GM21390 (cell line): ENCODE results near the gene NTN4.
"Not testable (repeated sequence)": the region's sequence is repeated elsewhere in the genome, so short reads cannot be mapped to it uniquely, and the experiment has no call there.

Experiments used
- ATAC-seq: cut with Tn5 transposase; IDR thresholded peaks from one replicate; pipeline ENCODE4 v1.9.1; 2021; ENCODE audit not compliant: unreplicated experiment

The NTN4 gene

DNA sequence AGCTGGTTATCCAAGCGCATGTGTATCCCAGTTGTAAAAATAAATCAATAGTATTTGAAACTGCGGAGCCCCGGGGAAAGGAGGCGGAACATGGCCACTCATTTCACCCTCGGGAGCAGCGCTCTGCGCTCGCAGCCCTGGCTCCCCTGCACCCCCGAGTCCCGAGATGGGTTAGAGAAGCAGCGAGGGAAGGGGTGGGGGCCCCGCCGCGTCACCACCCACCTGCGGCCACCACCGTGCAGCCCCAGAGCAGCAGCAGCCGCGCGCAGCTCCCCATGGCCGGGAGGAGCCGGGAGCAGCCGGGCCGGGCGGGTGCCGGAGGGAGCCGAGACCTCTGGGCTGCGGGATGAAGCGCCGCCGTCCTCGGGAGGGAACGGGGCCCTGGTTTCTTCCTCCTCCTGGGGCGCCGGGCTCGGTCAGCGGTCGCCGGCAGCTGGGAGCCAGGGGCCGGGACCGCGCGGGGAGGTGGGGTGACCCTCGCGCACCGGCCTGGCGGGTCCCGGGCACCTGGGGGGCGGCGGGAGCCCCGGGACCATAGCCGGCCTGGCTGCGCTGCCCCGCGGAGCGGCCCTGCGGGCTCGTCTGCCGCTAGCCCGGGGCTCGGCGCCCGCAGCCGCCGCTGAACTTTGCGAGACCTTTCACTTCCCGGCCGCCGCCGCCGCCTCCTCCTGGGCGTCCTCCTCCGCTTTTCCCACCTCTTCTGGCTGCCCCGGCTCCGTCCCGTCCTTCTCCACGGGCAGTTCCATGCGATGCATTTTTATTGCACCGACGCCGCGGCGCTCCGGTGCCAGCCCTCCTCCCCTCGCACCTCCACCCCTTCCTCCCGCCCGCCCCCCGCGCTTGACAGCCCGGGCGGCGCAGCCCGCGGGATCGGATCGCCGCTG lies at the start of gene NTN4:
NTN4 (minus strand) TSS at position 732 of the 884 bp plus-strand sequence; CDS start at position 277, 455 bp downstream.
- ATAC-seq = no peak

DNA sequence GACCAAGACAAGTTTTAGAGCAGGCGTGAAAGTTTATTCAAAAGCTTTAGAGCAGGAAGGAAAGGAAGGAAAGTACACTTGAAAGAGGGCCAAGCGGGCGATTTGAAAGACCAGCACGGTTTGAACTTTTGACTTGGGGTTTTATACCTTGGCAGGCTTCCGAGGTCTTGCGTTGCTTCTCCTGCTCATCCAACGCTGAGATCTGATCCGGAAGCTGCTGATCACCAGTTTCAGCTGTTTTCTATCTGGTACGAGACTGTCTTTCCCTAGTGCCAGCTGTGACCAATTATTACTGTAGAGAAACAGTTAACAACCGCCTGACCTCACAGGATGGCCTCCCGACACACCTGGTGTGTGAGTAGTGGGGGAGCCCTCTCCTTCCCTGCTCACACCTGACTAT lies 47.6 kb upstream of the NTN4 start:
- no peak for ATAC-seq

DNA sequence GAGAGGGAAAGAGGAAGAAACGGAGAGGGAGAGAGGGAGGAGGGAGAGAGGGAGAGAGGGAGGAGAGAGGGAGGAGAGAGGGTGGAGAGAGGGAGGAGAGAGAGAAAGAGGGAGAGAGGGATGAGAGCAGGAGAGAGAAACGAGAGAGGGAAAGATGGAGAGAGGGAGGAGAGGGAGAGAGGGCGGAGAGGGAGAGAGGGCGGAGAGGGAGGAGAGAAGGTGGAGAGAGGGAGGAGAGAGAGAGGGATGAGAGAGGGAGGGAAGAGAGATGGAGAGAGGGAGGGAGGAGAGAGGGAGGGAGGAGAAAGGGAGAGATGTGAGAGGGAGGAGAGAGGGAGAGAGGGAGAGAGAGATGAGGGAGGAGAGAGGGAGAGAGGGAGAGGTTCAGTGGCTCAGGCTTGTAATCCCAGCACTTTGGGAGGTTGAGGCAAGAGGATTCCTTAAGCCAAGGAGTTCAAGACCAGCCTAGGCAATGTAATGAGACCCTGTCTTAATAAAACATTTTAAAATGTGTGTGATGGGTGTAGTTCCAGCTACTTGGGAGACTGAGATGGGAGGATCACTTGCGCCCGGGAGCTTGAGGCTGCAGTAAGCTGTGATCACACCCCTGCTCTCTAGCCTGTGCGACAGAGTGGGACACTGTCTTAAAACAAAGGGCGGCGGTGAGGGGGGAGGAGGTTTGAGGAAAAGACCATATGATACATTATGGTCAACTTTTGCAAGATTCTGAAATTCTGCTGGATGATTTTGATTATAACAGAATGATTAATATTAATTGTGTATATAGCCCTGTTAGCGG lies 46.9 kb upstream of the NTN4 start:
- no peak for ATAC-seq

DNA sequence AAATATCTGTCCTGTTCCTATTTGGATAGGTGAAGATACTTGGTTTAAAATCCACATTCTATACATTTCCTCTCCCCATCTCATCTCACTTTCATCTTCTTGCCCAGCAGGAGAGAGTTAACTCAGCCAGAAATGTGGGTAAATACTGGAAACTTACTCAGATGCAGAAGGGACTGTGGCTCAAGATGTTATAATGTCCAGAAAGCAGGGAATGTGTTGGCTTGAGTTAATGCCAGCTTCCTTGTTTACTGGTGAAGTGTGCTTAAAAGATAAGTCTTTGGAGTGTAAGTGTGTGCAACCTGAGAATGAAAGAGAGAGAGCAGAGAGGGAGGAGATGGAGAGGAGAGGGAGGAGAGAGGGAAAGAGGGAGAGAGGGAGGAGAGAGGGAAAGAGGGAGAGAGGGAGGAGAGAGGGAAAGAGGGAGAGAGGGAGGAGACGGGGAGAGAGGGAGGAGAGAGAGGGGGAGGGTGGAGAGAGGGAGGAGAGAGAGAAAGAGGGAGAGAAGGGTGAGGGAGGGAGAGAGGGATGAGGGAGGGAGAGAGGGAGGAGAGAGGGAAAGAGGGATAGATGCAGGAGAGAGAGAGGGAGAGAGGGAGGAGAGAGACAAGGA lies 46.2 kb upstream of the NTN4 start:
- ATAC-seq = no peak

DNA sequence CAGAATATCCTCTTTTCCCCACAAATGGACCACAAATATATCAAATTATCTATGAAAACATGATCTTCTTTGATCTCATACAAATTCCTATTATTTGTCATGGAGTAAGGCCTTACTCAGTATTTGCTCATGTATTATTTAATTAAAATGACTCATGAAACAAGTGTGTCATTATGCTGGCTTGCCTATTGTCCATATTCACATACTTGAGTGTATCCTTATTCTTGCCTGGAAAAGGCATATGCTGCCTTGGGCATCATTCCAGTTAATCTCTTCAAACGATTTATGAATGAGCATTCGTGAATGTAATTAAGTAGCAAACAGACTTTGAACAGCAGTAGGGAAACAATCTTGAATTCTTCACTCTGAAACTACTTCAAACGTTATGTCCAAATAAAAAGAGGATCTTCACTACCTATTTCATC lies 45.6 kb upstream of the NTN4 start:
- no peak for ATAC-seq

DNA sequence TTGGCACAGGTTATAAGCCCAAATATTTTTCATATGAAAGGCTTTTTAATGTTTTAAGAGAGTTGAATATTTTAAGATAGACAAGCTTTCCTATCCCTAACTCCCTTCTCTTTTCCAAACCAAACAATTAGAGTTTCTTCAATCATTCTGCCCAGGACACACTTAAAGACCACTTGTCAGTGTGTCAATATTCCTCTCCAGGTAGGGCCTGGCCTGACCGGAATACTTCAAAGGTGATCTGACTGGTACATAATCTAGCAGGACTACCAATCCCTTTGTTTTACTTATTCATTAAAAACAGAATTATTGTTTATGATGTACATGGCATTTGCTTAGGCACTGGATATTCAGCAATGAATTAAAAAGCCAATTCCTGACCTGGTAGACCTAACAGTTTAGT lies 44.0 kb upstream of the NTN4 start:
- ATAC-seq = no peak

DNA sequence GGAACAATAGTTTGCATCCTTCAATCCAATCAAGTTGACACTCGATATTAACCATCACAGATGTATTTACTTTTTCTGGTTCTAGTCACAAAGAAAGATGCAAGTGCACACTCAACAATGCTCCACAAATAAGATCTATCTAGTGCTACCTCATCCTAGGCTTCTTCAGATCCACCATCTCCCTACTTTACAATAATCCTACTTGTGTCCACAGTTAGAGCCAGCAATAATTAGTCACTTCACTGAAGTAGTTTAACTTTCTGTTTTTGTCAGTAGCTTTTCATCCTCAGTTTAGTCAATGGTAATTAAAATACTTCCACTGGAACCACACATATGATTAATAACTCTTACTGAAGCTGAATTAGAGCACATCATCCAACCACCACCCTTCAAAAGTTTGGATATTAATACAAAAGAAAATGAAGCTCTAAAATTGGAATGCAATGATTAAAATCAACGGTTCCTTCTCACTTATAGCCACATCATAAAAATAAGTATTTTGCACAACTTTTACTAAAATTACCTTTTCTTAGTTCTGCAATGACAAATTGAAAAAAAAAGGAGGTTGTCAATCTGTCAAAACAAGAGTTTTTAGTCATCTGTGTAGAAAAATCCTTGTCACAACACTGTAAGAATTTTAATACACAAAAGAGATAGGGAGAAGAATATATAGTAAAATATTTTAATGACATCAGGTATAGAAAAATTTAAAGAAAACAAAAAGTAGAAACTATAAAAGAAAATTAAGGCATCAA lies 39.9 kb upstream of the NTN4 start:
- ATAC-seq = no peak

DNA sequence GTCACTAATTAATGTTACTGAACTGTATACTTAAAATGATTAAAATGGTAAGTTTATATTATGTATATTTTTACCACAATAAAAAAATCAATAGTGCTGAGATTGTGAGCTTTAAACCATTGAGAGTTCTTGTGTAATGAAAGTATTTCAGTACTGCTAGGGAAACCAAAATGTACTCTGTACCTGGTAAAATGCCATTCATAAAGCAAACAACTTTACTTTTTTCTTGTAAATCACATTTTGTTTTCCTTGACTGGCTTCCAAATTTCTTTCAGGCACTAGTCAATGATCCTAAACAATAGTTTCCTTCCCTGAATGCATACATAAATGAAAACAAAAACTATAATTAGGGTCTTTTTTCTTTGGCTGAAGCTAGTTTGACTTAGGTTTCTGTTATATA lies 38.8 kb upstream of the NTN4 start:
- ATAC-seq = no peak

DNA sequence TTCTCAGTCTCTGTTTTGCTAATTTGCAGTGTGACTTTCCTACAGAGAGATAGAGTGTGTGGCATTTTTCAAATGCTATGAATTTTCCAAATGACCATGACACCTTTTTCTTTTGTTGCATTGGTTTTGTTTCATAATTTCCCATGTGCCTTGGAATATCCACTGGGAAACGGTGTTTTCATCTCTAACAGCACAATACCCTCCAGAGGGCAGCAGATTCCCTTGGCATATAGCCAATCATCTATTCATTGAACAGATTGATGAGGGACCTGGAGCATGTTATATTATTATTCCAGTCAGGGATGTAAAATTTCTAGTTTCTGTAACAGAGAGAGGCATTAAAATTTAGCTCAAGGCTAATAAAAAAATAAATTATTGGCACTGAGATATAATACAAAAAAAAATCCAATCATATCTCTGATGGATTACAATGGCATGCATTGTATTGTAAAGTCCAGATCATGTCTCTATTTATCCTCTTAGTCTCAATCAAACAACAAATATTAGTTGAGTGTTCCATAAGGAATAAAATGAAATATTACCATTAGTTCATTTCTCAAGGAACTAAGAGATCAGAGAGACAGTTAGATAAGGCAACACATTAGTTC lies 29.6 kb upstream of the NTN4 start:
- no peak for ATAC-seq

DNA sequence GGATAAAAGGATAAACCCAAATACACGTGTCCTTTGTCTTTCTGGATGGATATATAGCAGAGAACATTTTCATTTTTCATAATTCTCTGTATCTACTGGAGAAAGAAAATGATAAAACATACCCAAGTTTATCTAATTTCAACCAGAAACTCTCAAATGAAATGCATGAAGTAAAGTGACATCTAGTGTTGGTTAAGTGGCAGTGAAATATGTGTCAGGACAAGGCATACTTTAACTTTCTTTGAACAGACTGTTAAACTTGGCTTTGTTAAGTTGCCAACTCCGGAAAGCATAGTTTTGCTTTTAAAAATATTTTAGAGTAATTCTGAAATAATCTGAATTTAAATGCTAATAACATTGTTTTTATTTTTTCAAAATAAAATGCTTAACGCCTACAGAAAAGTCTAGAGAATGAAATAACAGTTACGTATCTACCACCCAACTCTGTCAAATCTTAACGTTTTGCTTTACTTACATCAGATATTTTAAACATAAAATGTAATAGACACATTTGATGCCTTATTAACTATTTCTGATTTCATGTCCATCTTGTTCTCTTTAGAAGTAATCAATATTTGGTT lies 25.2 kb upstream of the NTN4 start:
- no peak for ATAC-seq

DNA sequence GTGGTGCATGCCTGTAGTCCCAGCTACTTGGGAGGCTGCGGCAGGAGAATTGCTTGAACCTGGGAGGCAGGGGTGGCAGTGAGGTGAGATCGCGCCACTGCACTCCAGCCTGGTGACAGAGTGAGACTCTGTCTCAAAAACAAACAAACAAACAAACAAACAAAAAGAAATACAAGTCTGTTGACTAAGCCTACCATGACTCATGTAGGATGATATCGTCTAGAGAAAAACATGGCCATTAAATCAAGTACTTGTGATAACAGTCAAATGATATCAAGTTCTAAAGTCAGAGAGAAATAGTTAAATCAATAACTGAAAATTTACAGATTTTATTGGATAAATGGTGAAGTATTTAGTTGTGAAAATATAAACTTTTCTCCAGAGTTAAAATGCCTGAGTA lies 21.6 kb upstream of the NTN4 start:
- not testable (repeated sequence) for ATAC-seq

DNA sequence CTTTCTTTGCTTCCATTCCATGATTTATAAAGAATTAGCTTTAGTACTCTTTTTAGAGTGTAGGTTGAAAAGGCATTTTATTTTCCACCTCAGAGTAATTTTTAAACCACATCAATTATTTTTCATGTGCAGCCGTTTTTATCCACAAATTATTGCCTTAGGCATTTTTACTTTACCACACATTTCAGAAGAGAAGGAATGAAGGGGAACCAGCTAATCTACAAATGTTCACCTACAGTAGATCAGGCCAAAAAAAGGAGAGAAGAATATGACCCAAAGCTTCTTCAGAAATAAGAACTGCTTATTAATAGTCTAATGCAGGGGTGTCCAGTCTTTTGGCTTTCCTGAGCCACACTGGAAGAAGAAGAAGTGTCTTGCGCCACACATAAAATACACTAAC lies 19.8 kb upstream of the NTN4 start:
- no peak for ATAC-seq

DNA sequence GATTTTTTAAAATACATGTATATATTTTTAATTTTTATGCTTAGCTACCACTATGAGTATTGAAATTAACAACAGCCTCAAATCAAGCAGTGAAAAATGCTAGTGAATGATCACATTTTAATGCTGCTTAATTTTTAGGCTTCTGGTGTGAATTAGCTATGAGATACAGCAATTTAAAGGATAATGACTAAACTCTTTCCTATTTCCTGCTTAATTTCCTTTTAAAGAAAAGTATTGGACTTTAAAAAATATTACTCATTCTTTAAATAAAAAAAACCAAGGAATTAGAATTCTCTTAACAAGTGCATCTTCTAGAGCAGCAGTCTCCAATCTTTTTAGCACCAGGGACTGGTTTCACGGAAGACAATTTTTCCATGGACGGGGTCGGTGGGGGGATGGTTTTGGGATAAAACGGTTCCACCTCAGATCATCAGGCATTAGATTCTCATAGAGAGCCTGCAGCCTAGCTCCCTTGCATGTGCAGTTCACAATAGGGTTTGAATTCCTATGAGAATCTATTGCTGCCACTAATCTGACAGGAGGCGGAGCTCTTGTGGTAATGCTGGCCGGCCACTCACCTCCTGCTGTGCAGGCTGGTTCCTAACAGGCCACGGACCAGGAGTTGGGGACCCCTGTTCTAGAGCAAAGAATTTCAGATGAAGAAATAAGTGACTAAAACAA lies 18.6 kb upstream of the NTN4 start:
- no peak for ATAC-seq

DNA sequence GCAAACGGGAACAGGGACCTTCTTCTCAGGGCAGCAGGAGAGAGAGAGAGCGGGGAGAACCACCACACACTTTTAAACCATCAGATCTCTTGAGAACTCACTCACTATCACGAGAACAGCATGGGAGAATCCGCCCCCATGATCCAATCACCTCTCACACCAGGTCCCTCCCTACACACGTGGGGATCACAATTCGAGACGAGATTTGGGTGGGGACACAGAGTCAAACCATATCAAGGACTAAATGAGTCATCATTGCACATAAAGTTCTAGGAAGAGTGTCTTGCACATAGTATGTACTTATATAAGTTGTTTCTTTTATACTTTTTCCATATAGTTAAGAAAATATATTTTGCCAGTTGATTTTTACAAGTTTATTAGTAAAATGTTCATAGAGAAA lies 17.6 kb upstream of the NTN4 start:
- no peak for ATAC-seq

DNA sequence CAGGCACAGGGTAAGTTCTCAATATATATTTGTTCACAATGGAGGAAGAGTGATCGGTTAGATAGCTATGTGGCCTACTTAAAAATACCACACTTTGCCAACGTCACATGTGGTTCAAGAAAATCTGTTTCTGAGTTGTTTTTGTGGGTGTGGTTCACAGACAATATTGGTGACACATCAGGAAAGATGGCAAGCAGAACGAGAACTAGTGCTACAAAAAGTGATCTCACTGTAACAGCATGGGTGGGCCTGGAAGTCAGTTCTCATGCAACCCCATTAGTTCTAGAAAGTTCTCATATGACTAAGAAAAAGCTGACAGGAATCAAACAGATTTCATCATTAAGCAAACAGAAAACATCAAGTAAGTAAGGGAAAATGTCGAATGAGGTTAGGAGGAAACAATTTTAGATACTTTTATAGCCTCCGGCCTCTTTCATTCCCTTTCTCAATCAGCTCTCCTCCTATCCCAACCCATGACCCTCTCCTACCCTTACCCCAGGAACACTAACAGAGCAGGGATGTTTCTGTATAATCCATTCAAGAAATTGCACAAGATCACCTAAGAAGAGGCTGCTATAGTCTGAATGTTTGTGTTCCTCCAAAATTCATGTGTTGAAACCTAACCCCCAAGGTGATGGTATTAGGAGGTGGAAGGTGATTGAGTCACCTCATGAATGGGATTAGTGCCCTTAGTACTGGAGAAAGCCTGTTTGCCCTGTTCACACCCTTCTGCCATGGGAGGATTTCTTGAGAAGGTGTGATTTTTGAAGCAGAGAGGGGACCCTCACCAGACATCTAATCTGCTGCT lies 15.5 kb upstream of the NTN4 start:
- ATAC-seq = no peak

DNA sequence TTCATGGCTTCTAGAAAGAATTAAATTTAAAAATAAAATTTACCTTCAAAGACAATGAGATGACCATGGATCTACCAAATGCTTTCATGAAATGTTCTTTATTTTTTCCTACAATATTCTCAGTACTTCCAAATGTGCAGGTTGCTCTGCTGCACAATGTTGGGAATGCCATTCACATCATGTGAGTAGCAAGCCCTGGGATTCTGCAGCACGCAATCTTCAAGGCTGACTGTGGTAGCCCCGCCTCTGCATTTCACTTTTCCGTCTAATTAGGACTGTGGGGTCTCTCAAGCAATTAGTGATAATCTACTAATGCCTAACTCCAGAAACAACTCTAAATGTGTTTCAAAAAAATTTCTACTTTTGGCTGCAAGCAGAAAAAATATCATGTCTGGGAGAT lies 13.7 kb upstream of the NTN4 start:
- ATAC-seq = no peak

DNA sequence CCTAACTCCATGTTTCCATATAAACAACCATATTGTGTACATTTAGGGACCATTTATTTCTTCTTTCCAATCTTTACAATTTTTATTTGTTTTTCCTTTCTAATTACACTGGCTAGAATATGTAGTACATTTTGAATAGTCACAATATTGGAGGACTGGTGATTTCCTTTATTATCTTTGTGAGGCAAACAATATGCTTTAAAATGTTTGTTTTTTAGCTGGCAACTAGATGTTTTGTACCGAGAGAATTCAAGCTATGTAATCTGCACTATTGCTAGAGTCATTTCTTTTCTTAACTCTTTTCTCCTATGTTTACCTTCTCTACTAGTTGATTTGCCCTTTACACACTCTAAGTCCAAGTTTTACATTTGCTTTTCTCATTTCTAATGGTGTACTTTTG lies 13.3 kb upstream of the NTN4 start:
- no peak for ATAC-seq

DNA sequence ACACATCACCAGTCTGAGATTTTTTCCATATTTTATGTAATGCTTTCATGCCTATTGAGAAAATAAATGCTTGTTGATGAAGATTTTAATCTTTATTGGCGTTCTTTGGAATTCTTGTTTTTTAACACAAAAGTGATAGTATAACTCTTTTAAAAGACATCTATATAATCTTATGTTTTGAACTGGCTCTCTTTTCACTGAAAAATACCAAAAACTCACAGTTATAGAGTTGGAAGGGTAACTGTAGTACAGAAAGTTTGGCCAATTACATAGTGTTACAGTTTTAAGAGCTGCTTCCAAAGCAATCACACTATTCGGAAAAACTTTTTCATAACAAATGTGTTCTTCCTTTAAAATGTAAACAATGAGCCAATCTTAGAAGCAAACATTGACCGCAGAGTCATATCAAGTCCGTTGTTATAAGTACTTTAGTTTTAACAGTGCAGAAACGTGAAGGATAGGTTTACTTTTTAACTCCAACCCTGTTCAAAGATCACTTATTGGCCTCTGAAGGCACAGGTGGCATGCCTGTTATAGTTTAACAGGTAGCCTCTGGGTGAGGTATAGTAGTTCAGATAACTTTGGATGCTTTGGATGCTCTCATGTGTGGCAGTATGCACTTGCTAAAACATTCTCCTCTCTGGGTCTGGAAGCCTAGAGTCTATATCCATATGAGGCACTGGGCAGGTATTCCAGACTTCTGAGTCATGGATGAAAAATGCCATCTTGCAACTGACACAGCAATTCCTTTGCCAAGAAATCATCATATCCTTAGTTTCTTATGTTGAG lies 12.1 kb upstream of the NTN4 start:
- no peak for ATAC-seq
